LNCaP clone FGC (cell line): ENCODE measurements around the gene PLSCR2.
"Not testable (repeated sequence)": the region's sequence is repeated elsewhere in the genome, so short reads cannot be mapped to it uniquely, and the experiment has no call there.

ENCODE experiments used
- DNase-seq: peaks from one replicate; pipeline ENCODE4 v3.0.0-alpha.2; 2011; ENCODE audit warnings: low read depth
- H3K4me3 ChIP-seq: 2 replicates; pipeline ENCODE4 v1.5.1; 2011; ENCODE audit warnings: mild to moderate bottlenecking, low read depth, low read length, control low read depth
- TF ChIP-seq, protein P1 (sequence below): IDR thresholded peaks from 2 replicates; pipeline ENCODE4 v1.5.1; 2012; ENCODE audit warnings: mild to moderate bottlenecking; ENCODE audit not compliant: control insufficient read depth, insufficient read depth; ENCODE audit errors: extremely low read depth

Gene PLSCR2

DNA sequence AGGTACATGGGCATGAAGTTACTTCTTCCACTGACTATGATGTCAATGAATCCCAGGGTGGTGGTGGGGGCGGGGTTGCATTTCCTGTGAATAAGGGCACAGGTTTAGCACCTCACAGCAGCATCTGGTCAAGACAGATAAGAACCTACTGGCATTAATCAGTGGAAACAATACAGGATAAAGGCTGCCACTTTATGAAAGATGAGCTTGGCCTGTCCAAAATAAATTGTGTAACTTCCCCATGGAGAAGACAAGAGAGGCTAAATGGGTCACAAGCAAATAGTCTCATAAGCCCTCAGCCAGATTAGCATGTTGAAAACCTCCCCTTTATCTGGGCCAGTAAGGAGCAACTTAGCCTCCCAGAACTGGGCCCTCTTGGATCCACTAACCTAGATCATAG lies 27.4 kb upstream of the PLSCR2 start:
- DNase-seq, result no peak
- H3K4me3 ChIP-seq, result no peak overlapping the region
- TF ChIP-seq, protein P1, sequence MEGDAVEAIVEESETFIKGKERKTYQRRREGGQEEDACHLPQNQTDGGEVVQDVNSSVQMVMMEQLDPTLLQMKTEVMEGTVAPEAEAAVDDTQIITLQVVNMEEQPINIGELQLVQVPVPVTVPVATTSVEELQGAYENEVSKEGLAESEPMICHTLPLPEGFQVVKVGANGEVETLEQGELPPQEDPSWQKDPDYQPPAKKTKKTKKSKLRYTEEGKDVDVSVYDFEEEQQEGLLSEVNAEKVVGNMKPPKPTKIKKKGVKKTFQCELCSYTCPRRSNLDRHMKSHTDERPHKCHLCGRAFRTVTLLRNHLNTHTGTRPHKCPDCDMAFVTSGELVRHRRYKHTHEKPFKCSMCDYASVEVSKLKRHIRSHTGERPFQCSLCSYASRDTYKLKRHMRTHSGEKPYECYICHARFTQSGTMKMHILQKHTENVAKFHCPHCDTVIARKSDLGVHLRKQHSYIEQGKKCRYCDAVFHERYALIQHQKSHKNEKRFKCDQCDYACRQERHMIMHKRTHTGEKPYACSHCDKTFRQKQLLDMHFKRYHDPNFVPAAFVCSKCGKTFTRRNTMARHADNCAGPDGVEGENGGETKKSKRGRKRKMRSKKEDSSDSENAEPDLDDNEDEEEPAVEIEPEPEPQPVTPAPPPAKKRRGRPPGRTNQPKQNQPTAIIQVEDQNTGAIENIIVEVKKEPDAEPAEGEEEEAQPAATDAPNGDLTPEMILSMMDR, result no peak

DNA sequence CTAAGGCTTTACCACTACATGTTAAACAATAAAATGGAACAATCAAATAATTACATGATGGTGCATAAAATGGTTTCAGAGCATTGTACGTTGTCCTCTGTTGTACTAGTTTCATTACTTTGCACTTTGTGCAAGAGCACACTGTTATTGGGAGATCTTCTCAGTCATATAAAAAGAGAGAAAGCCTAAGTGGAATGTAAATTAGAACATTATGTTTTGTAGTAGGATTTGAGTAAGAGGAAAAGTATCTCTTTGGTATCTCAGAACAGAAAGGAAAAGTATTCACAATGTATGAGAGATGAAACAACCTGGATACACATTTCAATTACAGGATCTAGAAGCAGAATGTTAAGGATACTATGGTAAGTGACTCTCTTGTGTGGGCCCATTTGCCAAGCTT lies 26.9 kb upstream of the PLSCR2 start:
- no peak overlapping the region for H3K4me3 ChIP-seq
- no peak for DNase-seq
- TF ChIP-seq, protein P1, result no peak

DNA sequence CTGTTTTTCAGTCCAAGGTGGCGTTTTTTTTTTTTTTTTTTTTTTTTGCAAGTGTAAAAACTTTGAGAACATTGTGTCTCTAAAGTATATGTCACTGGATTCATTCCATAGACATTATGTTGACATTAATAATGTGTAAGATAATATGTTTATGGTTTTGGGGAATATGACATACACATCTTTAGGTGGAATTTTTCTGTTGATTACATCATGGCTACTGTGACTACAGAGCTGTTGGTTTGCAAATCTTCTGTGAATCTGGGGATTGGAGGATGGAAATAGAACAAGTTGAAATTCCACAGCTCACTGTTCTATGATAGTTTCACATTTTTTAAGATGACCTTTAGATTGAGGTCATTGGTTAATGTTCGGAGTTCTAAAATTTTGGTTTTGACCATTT lies 24.4 kb upstream of the PLSCR2 start:
- TF ChIP-seq, protein P1, result no peak
- DNase-seq, result no peak
- no peak overlapping the region for H3K4me3 ChIP-seq

DNA sequence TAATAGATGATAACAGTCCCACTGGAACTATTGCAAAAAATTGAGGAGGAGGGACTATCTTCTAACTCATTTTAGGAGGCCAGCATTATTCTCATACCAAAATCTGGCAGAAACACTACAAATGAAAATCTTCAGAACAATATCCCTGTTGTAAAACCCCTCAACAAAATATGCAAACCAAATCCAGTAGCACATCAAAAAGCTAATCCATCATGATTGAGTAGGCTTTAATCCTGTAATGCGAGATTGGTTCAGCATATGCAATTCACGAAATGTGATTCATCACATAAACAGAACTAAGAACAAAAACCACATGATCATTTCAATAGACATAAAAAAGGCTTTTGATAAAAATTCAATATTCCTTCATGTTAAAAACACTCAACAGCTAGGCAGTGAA lies 23.9 kb upstream of the PLSCR2 start:
- no peak for DNase-seq
- H3K4me3 ChIP-seq, result no peak overlapping the region
- TF ChIP-seq, protein P1, result no peak

DNA sequence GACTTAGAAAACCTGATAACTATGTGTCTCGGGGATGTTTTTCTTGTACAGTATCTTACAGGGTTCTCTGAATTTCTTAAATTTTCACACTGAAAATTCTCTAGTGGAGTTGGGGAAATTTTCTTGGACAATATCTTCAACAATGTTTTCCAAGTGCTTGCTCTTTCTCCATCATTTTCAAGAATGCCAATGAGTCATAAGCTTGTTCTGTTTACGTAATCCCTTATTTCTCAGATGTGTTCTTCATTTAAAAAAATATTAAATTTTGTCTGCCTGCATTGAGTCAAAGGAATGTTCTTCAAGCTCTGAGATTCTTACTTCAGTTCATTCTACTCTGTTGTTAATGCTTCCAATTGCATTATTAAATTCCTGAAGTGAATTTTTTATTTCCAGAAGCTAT lies 21.9 kb upstream of the PLSCR2 start:
- H3K4me3 ChIP-seq, result no peak overlapping the region
- no peak for DNase-seq
- TF ChIP-seq, protein P1, result no peak

DNA sequence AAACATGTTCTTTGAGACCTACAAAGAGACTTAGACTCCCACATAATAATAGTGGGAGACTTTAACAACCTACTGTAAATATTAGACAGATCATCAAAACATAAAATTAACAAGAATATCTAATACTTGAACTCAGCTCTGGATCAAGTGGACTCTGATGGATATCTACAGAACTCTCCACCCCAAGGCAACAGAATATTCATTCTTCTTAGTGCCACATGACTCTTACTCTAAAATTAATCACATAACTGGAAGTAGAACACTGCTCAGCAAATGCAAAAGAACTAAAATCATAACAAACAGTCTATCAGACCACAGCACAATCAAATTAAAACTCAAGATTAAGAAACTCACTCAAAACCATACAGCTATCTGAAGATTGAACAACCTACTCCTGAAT lies 15.9 kb upstream of the PLSCR2 start:
- no peak for DNase-seq
- no peak overlapping the region for H3K4me3 ChIP-seq
- TF ChIP-seq, protein P1, result no peak

DNA sequence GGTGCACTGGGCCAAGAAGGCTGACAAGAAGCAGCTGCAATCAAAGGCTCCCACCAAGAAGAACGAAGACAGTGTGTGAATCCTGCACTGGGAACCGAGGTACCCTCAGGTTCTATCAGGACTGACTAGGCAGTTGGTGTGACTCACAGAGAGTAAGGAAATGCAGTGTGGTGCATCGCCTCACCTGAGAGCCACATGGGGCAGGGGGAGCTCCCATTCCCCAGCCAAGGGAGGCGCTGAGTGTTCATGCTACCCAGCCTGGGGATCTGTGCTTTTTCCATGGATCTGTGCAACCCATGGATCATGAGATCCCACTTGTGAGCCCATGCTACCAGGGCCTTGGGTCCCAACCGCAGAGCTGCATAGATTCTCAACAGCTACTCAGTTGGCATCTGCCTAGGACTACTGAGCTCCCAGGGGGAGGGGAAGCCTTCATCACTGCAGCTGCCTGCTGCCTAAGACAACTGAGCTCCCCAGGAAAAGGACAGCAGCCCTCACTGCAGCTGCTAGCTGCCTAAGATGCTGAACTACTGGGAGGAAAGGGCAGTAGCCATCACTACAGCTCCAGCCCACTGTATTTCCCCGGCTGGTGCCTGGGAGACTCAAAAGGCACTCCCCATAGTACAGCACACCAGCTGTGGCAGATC lies 6.9 kb upstream of the PLSCR2 start:
- no peak overlapping the region for H3K4me3 ChIP-seq
- TF ChIP-seq, protein P1, result no peak
- DNase-seq, result no peak

DNA sequence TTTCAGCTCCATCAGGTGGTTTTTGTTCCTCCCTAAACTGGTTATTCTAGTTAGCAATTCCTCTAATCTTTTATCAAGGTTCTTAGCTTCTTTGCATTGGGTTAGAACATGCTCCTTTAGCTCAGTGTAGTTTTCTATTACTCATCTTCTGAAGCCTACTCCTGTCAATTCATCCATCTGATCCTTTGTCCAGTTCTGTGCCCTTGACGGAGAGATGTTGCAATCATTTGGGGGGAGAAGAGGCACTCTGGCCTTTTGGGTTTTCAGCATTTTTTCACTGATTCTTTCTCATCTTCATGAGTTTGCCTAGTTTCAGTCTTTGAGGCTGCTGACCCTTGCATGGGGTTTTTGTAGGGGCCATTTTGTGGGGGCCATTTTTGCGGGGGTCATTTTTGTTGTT lies 5.6 kb upstream of the PLSCR2 start:
- not testable (repeated sequence) for DNase-seq, H3K4me3 ChIP-seq
